Posterior cingulate gyrus (tissue), 11 donors: Measurements from ENCODE around the gene C1QTNF2.

Experiments
- DNase-seq, 10 donors: peaks; one replicate each; pipeline versions ENCODE4 v3.0.0 to v3.0.0-alpha.2; 2020 to 2021; ENCODE audit warnings: mixed read lengths in 3 of 10
- intact Hi-C: fragments of 100-400 bp; cut with DNase I; formaldehyde crosslinking; loops from one replicate; pipeline ENCODE4 v1.15.1; 2023

Gene C1QTNF2

GRCh38 chr5:160310552-160311295 lies 59.7 kb downstream of the C1QTNF2 start:
- peak in 1 of 10 donors; percentile 12 for DNase-seq
- intact Hi-C loops, result no loop called here

- peak in 1 of 10 donors; percentile 26 for DNase-seq
- intact Hi-C loops, result no loop called here
These were observed 60.3 kb downstream of the C1QTNF2 start for GRCh38 chr5:160310140-160310539.

DNA sequence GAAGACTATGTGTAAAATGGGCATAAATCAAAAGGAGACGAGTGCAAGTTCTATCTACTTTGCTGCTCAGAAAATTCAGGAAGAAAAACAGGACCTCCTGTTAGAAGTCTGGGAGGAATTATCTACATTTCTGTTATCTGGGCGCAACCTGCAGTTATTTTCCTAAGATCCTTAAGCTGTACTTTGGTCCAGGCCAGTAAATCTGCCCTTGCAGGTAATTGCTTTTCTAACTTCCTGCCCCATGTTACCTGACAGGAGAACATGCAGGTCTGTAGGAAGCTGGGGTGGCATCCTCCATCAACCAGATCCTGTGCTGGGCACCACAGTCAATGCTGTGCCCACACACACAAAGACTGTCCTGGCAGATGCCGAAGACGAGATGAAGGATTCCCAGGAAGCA lies 63.7 kb downstream of the C1QTNF2 start:
- intact Hi-C loops, result no loop called here
- no peak for DNase-seq

DNA sequence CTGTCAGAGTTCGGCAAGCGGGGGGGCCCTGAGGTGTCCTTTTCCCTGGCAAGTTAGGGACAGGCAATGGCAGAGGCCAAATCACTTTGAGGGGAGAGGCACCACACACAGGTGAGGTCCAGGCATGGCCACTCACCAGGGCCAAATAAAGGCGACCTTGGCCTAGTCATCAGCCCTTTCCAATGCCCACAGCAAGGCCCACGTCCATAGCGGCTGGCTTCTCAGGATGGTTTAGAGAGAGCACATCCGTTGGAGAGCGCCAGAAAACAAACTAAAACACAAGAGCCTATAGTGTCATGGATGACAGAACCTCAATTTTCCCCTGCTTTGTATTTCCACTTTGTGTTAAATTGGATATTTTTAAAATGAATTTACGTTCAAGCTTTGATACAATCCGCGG lies 65.1 kb downstream of the C1QTNF2 start:
- intact Hi-C loops, result no loop called here
- no peak for DNase-seq

- intact Hi-C loops, result no loop called here
- DNase-seq, result no peak
These were observed 66.7 kb downstream of the C1QTNF2 start for GRCh38 chr5:160303690-160304089.

GRCh38 chr5:160298189-160298588 lies 72.2 kb downstream of the C1QTNF2 start:
- intact Hi-C loops, result no loop called here
- peak in 1 of 10 donors; percentile 33 for DNase-seq

DNA sequence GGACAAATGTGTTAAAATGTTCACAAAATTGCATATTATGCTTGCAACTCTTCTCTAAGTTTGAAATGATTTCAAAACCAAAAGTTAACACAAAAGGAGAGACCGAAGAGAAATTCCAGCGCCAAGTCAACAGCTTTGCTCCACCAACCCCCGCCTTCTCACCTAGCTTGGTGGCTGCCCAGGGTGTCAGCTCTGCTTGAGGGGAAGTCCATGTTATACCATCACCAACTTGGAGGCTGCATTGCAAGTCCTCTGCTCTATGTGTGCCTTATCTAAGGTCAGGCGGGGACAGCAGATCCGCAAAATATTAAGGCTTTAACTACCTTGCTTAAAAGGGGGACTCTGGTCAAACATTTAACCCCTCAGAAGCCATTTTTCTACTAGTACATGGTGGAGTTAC lies 72.7 kb downstream of the C1QTNF2 start:
- DNase-seq, result peak in 1 of 10 donors; percentile 46
- intact Hi-C loops, result no loop called here
